Measurements from ENCODE around the gene BUD23. TPM values are rescaled to one million over a fixed set of nuclear protein-coding genes. Genes with fewer than 3 reads are reported as not detected.

Gene BUD23
- total RNA-seq, 4 donors from 2014 or later: 83.9 to 128 (median 114) TPM

- Histone ChIP-seq H3K27ac (no peak overlapping the region), H3K4me3 (no peak overlapping the region), H3K36me3 (no peaks in the 10 kb centered on the region), H3K27me3 (peaks cover 0 to 4% (median 0%) of the 10 kb centered on the region in 3 donors), H3K9me3 (no peaks in the 10 kb centered on the region), H3K4me1 (no peaks in the 10 kb centered on the region)
- intact Hi-C loops (cut with DNase I; ENCODE audit: low total_unique reads): no loop called here
- ATAC-seq: no peak
- no peak for TF ChIP-seq POLR2A (IDR thresholded peaks at IDR 0.05)
- TF ChIP-seq CTCF (IDR thresholded peaks at IDR 0.05 in 4 of 5, conservative IDR thresholded peaks at IDR 0.05 in 1 of 5): no peak
- in situ Hi-C loops (cut with MboI; ENCODE audit: low sequenced_read_pairs in 4 of 4): loop anchor here in 2 of 4 donors (5.0 kb wide), 1 partner anchor 121 kb away; no protein-coding TSS in a partner anchor
- no peak for DNase-seq
Observed at GRCh38 chr7:73727952-73728351, 44.6 kb downstream of the BUD23 start.

- intact Hi-C loops (cut with DNase I; ENCODE audit: low total_unique reads) (no loop called here), in situ Hi-C loops (cut with MboI; ENCODE audit: low sequenced_read_pairs in 4 of 4) (loop anchor here in 2 of 4 donors (5.0 kb wide), 1 partner anchor 121 kb away; no protein-coding TSS in a partner anchor)
- H3K9me3 ChIP-seq: no peaks in the 10 kb centered on the region
- H3K4me1 ChIP-seq: no peaks in the 10 kb centered on the region
- TF ChIP-seq POLR2A (IDR thresholded peaks at IDR 0.05) (no peak), CTCF (IDR thresholded peaks at IDR 0.05 in 4 of 5, conservative IDR thresholded peaks at IDR 0.05 in 1 of 5) (no peak)
- no peak overlapping the region for H3K4me3 ChIP-seq
- ATAC-seq (no peak), DNase-seq (no peak)
- H3K36me3 ChIP-seq: no peaks in the 10 kb centered on the region
- peaks cover 0 to 4% (median 0%) of the 10 kb centered on the region in 3 donors for H3K27me3 ChIP-seq
- H3K27ac ChIP-seq: no peak overlapping the region
Observed at GRCh38 chr7:73728551-73728950, 45.2 kb downstream of the BUD23 start.

- in situ Hi-C loops (cut with MboI; ENCODE audit: low sequenced_read_pairs in 4 of 4): no loop called here
- H3K4me1 ChIP-seq: no peaks in the 10 kb centered on the region
- no peak overlapping the region for H3K4me3 ChIP-seq
- H3K27ac ChIP-seq: no peak overlapping the region
- intact Hi-C loops (cut with DNase I; ENCODE audit: low total_unique reads): no loop called here
- DNase-seq: no peak
- TF ChIP-seq CTCF (IDR thresholded peaks at IDR 0.05 in 4 of 5, conservative IDR thresholded peaks at IDR 0.05 in 1 of 5) (no peak), POLR2A (IDR thresholded peaks at IDR 0.05) (no peak)
- no peaks in the 10 kb centered on the region for H3K36me3 ChIP-seq
- no peak for ATAC-seq
- H3K9me3 ChIP-seq: no peaks in the 10 kb centered on the region
- peaks cover 0 to 4% (median 0%) of the 10 kb centered on the region in 3 donors for H3K27me3 ChIP-seq
Observed at GRCh38 chr7:73730485-73730884, 47.1 kb downstream of the BUD23 start.

- H3K9me3 ChIP-seq: no peaks in the 10 kb centered on the region
- intact Hi-C loops (cut with DNase I; ENCODE audit: low total_unique reads): no loop called here
- H3K27ac ChIP-seq: no peak overlapping the region
- no peaks in the 10 kb centered on the region for H3K36me3 ChIP-seq
- H3K27me3 ChIP-seq: peaks cover 0 to 4% (median 0%) of the 10 kb centered on the region in 3 donors
- in situ Hi-C loops (cut with MboI; ENCODE audit: low sequenced_read_pairs in 4 of 4): no loop called here
- DNase-seq: no peak
- no peak for ATAC-seq
- TF ChIP-seq CTCF (IDR thresholded peaks at IDR 0.05 in 4 of 5, conservative IDR thresholded peaks at IDR 0.05 in 1 of 5) (no peak), POLR2A (IDR thresholded peaks at IDR 0.05) (no peak)
- H3K4me3 ChIP-seq: no peak overlapping the region
- H3K4me1 ChIP-seq: peaks cover 0 to under 1% of the 10 kb centered on the region in 2 donors
Observed at GRCh38 chr7:73732397-73732796, 49.0 kb downstream of the BUD23 start.
